KMS-11 (cell line): Measurements from ENCODE around the gene PDZD8.

Experiments
- H2AFZ ChIP-seq: fragments of 200-600 bp; sonication (generic); 2 replicates; pipeline ENCODE4 v1.6.1; 2016; ENCODE audit warnings: antibody characterized with exemption, mixed run types, low read depth
- H3K27ac ChIP-seq: fragments of 200-600 bp; sonication (generic); 2 replicates; pipeline ENCODE4 v1.6.1; 2016; ENCODE audit warnings: mild to moderate bottlenecking, mixed run types
- H3K27me3 ChIP-seq: fragments of 200-600 bp; sonication (generic); 2 replicates; pipeline ENCODE4 v1.6.1; 2017; ENCODE audit warnings: mild to moderate bottlenecking, low read depth, mixed run types, moderate library complexity; ENCODE audit not compliant: insufficient read depth
- H3K36me3 ChIP-seq: fragments of 200-600 bp; sonication (generic); 2 replicates; pipeline ENCODE4 v1.6.1; 2017; ENCODE audit warnings: mild to moderate bottlenecking, mixed run types; ENCODE audit not compliant: insufficient read depth
- H3K4me1 ChIP-seq: fragments of 200-600 bp; sonication (generic); 2 replicates; pipeline ENCODE4 v1.6.1; 2016; ENCODE audit warnings: mild to moderate bottlenecking, low read depth, mixed run types; ENCODE audit not compliant: poor library complexity, severe bottlenecking
- H3K4me2 ChIP-seq: fragments of 200-600 bp; sonication (generic); 2 replicates; pipeline ENCODE4 v1.7.0; 2016; ENCODE audit warnings: mild to moderate bottlenecking, mixed run types
- H3K4me3 ChIP-seq: fragments of 200-600 bp; sonication (generic); IDR thresholded peaks from 2 replicates; pipeline ENCODE4 v1.6.1; 2017; ENCODE audit warnings: low read depth, low read length, mixed read lengths; ENCODE audit not compliant: insufficient read depth
- H3K79me2 ChIP-seq: fragments of 200-600 bp; sonication (generic); 2 replicates; pipeline ENCODE4 v1.6.1; 2016; ENCODE audit warnings: low read depth, mixed run types; ENCODE audit not compliant: insufficient read depth
- H3K9ac ChIP-seq: fragments of 200-600 bp; sonication (generic); 2 replicates; pipeline ENCODE4 v1.6.1; 2016; ENCODE audit warnings: mild to moderate bottlenecking, mixed run types
- H4K20me1 ChIP-seq: fragments of 200-600 bp; sonication (generic); 2 replicates; pipeline ENCODE4 v1.6.1; 2016; ENCODE audit warnings: mild to moderate bottlenecking, mixed run types; ENCODE audit not compliant: insufficient read depth
- TF ChIP-seq, protein P1 (sequence below): fragments of 200-600 bp; sonication (generic); conservative IDR thresholded peaks from 2 replicates; pipeline ENCODE4 v1.6.1; 2017; ENCODE audit warnings: low read depth, mild to moderate bottlenecking, antibody characterized with exemption, low read length, moderate library complexity, mixed read lengths

PDZD8 gene

DNA sequence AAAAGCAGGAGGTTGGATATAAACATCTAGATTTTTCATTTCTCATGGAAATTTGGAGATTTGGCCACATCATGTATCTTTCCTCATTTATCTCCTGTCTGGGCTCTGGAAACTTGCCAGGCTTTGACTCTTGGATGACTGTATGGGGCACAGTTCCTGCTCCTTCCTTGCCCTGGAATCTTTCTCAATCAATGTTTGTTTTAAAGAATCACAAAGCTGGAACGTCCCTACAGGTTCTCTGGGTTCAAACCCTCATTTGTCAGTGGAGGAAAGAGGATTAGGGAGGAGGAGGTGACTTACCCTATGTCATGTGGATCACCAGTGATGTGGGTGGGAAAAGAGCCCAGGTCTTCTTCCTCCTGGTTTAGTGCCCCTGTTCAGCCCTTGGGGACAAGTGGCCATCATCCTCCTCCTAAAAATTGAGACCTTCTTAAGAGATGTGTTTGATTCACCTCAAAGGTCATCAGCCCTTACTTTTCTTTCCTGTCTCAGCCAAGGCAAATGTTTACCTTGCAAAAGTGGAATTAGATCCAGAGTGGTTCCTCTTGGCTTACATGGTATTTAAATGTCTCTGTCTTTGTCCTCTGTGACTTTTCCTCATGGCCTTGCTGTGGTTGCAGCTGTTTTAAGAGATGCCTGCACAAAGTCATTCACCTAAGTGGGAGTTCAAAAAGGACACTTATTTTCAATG, 38.8 kb upstream of the PDZD8 start:
- Histone ChIP-seq H3K4me3 (no peak overlapping the region), H3K36me3 (no peaks in the 10 kb centered on the region), H3K27ac (no peak overlapping the region), H4K20me1 (no peaks in the 10 kb centered on the region), H2AFZ (no peak overlapping the region), H3K4me1 (no peaks in the 10 kb centered on the region), H3K4me2 (no peak overlapping the region), H3K9ac (no peak overlapping the region), H3K79me2 (no peaks in the 10 kb centered on the region), H3K27me3 (no peaks in the 10 kb centered on the region)
- TF ChIP-seq, protein P1, sequence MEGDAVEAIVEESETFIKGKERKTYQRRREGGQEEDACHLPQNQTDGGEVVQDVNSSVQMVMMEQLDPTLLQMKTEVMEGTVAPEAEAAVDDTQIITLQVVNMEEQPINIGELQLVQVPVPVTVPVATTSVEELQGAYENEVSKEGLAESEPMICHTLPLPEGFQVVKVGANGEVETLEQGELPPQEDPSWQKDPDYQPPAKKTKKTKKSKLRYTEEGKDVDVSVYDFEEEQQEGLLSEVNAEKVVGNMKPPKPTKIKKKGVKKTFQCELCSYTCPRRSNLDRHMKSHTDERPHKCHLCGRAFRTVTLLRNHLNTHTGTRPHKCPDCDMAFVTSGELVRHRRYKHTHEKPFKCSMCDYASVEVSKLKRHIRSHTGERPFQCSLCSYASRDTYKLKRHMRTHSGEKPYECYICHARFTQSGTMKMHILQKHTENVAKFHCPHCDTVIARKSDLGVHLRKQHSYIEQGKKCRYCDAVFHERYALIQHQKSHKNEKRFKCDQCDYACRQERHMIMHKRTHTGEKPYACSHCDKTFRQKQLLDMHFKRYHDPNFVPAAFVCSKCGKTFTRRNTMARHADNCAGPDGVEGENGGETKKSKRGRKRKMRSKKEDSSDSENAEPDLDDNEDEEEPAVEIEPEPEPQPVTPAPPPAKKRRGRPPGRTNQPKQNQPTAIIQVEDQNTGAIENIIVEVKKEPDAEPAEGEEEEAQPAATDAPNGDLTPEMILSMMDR, result no peak

DNA sequence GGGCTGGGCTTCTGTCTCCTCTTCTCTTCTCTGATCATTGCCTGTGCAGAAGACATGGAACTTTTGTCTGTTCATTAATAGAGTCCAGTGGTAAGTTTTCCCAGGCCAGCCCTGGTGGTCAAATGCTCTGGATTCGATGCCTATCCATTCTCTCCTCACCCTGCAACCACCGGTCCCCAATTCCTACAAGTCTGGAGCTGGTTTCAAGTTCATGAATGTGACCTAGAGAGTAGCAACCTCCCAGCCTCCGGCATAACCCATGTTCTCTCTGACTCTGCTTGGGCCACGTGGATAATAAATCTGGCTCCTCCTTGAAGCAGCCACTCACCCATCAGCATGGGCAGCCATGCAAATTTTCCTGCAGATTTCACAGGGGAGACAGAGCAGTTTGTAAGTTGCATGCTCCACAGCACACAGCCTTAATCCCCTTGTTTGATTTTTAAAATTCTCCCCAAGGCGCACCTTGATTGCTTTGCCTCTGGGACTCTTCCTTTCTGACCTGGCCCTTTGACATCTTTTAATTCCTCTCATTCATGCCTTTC, 37.3 kb upstream of the PDZD8 start:
- Histone ChIP-seq H3K36me3 (no peaks in the 10 kb centered on the region), H3K9ac (no peak overlapping the region), H4K20me1 (no peaks in the 10 kb centered on the region), H3K4me3 (no peak overlapping the region), H2AFZ (no peak overlapping the region), H3K79me2 (no peaks in the 10 kb centered on the region), H3K27me3 (no peaks in the 10 kb centered on the region), H3K4me2 (no peak overlapping the region), H3K4me1 (no peaks in the 10 kb centered on the region), H3K27ac (no peak overlapping the region)
- TF ChIP-seq, protein P1, result no peak

DNA sequence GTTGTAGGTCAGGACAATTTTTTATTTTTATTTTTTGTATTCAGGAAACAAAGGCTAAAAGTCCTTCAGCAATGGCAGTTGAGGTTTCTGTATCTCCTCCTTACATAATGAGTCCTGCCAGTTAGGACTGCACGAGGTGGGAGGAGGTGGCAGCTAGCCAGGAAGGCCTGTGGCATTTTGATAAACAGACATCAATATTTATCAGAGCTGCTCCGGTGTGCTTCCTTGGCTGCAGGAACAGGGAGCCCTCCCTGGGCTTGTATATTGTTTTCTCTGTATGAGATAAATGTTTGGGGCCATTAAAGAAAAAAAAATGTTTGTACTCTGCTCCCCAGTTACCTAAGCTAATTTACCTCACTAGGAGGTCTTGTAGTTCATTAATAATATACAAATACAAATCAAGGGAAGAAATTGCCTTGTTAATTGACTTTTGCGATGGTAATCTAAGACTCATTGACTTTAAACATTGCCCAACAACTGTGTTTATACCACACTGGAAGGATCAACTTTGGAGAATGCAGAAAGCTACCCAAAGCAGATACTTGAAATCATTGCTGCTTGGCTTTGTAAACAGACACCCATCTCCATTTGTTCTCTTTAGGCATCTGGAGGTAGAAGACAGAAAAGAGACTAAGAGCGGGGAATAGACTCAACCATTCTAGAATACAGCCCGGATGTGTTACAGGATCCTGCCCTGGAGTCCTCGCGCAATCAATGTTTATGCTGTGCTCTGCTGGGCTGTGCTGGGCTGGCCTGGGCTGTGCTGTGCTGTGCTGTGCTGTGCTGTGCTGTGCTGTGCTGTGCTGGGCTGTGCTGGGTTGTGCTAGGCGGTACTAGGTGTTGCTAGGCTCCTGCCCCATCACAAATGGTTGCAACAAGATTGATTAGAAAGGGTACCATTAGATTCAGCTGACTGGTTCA, 36.5 kb upstream of the PDZD8 start:
- no peak overlapping the region for H3K9ac ChIP-seq

DNA sequence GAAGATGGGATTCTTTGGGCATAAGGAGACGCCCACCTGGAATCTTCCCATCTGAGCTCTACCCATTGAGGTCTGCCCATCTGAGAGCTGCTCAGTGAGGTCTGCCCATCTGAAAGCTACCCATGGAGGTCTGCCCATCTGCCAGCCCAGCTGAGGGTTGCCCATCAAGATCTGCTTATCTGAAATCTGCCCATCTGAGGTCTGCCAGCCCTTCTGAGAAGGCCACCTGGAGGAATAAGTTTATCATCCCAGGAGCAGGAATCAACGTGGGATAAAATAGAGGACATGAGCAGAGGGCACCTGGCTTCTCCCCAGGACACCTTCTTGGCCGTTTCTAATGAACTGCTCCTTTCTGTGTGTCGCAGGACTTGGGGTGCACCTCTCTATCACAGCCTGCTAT, 35.3 kb upstream of the PDZD8 start:
- no peak overlapping the region for H2AFZ ChIP-seq
- no peaks in the 10 kb centered on the region for H3K36me3 ChIP-seq
- H3K79me2 ChIP-seq, result no peaks in the 10 kb centered on the region
- H3K9ac ChIP-seq, result no peak overlapping the region
- H3K4me3 ChIP-seq, result no peak overlapping the region
- H3K27me3 ChIP-seq, result no peaks in the 10 kb centered on the region
- no peaks in the 10 kb centered on the region for H3K4me1 ChIP-seq
- no peak overlapping the region for H3K4me2 ChIP-seq
- TF ChIP-seq, protein P1, result no peak
- H4K20me1 ChIP-seq, result no peaks in the 10 kb centered on the region
- H3K27ac ChIP-seq, result no peak overlapping the region

More for the DNA sequence above, 36.5 kb upstream of the PDZD8 start:
- Histone ChIP-seq H3K27ac (no peak overlapping the region), H3K36me3 (no peaks in the 10 kb centered on the region), H2AFZ (no peak overlapping the region), H3K79me2 (no peaks in the 10 kb centered on the region), H3K4me2 (no peak overlapping the region), H3K27me3 (no peaks in the 10 kb centered on the region), H3K4me1 (no peaks in the 10 kb centered on the region), H3K4me3 (no peak overlapping the region), H4K20me1 (no peaks in the 10 kb centered on the region)
- TF ChIP-seq, protein P1, result no peak
